ENCODE data around the gene DNAJB6. TPM values are rescaled to one million over a fixed set of nuclear protein-coding genes. Genes with fewer than 3 reads are reported as not detected.

DNAJB6 gene
- total RNA-seq, 1 experiment from 2014 or later, result 82.5 TPM

GRCh38 chr7:157361537-157361936 lies 24.7 kb downstream of the DNAJB6 start:
- POLR2A ChIA-PET, result no interaction called here
- no peak overlapping the region for H3K4me3 ChIP-seq (replicated peaks in 1 of 2; ENCODE audit: low read depth in 1 of 2, low read length in 2 of 2)
- no TSS peak for BruUV-seq (replicated peaks)
- H3K9me2 ChIP-seq (ENCODE audit: insufficient read depth), result no peaks in the 10 kb centered on the region
- DNase-seq (ENCODE audit: low read depth, low spot score), result no peak
- no peak overlapping the region for H3K27ac ChIP-seq (ENCODE audit: low read depth, low read length)
- no peak for ATAC-seq
- TF ChIP-seq EZH2phosphoT487 (IDR thresholded peaks at IDR 0.05; ENCODE audit: borderline replicate concordance) (no peak), CBX3 (IDR thresholded peaks at IDR 0.05; ENCODE audit: low read depth) (no peak), TCF7L2 (IDR thresholded peaks at IDR 0.05; ENCODE audit: borderline replicate concordance, extremely low read depth, insufficient read depth, insufficient read length) (no peak), ZBTB33 (IDR thresholded peaks at IDR 0.05; ENCODE audit: extremely low read depth, insufficient replicate concordance, low read length) (no peak), SRF (IDR thresholded peaks at IDR 0.05; ENCODE audit: low read depth) (no peak), POLR2A (IDR thresholded peaks at IDR 0.05; ENCODE audit: borderline replicate concordance, extremely low read depth, insufficient read depth, insufficient read length) (no peak), SP1 (IDR thresholded peaks at IDR 0.05; ENCODE audit: low read depth) (no peak), EGR1 (IDR thresholded peaks at IDR 0.05; ENCODE audit: low read depth) (no peak)
- TF ChIP-seq, protein P1, sequence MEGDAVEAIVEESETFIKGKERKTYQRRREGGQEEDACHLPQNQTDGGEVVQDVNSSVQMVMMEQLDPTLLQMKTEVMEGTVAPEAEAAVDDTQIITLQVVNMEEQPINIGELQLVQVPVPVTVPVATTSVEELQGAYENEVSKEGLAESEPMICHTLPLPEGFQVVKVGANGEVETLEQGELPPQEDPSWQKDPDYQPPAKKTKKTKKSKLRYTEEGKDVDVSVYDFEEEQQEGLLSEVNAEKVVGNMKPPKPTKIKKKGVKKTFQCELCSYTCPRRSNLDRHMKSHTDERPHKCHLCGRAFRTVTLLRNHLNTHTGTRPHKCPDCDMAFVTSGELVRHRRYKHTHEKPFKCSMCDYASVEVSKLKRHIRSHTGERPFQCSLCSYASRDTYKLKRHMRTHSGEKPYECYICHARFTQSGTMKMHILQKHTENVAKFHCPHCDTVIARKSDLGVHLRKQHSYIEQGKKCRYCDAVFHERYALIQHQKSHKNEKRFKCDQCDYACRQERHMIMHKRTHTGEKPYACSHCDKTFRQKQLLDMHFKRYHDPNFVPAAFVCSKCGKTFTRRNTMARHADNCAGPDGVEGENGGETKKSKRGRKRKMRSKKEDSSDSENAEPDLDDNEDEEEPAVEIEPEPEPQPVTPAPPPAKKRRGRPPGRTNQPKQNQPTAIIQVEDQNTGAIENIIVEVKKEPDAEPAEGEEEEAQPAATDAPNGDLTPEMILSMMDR (IDR thresholded peaks at IDR 0.05 in 2 of 3, conservative IDR thresholded peaks at IDR 0.05 in 1 of 3; ENCODE audit: borderline replicate concordance in 1 of 3, insufficient read depth in 1 of 3, low read depth in 2 of 3, low read length in 2 of 3), result no peak
- TF ChIP-seq, protein P2, sequence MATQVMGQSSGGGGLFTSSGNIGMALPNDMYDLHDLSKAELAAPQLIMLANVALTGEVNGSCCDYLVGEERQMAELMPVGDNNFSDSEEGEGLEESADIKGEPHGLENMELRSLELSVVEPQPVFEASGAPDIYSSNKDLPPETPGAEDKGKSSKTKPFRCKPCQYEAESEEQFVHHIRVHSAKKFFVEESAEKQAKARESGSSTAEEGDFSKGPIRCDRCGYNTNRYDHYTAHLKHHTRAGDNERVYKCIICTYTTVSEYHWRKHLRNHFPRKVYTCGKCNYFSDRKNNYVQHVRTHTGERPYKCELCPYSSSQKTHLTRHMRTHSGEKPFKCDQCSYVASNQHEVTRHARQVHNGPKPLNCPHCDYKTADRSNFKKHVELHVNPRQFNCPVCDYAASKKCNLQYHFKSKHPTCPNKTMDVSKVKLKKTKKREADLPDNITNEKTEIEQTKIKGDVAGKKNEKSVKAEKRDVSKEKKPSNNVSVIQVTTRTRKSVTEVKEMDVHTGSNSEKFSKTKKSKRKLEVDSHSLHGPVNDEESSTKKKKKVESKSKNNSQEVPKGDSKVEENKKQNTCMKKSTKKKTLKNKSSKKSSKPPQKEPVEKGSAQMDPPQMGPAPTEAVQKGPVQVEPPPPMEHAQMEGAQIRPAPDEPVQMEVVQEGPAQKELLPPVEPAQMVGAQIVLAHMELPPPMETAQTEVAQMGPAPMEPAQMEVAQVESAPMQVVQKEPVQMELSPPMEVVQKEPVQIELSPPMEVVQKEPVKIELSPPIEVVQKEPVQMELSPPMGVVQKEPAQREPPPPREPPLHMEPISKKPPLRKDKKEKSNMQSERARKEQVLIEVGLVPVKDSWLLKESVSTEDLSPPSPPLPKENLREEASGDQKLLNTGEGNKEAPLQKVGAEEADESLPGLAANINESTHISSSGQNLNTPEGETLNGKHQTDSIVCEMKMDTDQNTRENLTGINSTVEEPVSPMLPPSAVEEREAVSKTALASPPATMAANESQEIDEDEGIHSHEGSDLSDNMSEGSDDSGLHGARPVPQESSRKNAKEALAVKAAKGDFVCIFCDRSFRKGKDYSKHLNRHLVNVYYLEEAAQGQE (IDR thresholded peaks at IDR 0.05; ENCODE audit: low read depth), result no peak
- RAD21 ChIA-PET (ENCODE audit: low non-redundant PET in 1 of 2, low total read pairs in 2 of 2, uncharacterized antibody in 2 of 2, unreplicated experiment in 2 of 2), result no interaction called here
- no peak overlapping the region for H2AFZ ChIP-seq (ENCODE audit: low read depth, low read length, poor library complexity, severe bottlenecking)
- no peak overlapping the region for H3K4me2 ChIP-seq (ENCODE audit: low read length)
- no peaks in the 10 kb centered on the region for H3K27me3 ChIP-seq (ENCODE audit: insufficient read depth, low read length)
- CTCF ChIA-PET, result no interaction called here
- H3K4me1 ChIP-seq (ENCODE audit: control insufficient read depth in 1 of 2, insufficient read depth in 2 of 2, low read length in 2 of 2), result no peaks in the 10 kb centered on the region
- no peak overlapping the region for H3K9ac ChIP-seq (ENCODE audit: low read length)
- peaks cover 100% of the 10 kb centered on the region for H3K79me2 ChIP-seq (ENCODE audit: insufficient read depth, low read length)
- intact Hi-C loops (cut with micrococcal nuclease), result no loop called here
- no peaks in the 10 kb centered on the region for H3K9me3 ChIP-seq (ENCODE audit: control insufficient read depth in 1 of 2, insufficient read depth in 1 of 2, low read depth in 1 of 2, low read length in 2 of 2)
- H4K20me1 ChIP-seq (ENCODE audit: insufficient read depth), result peaks cover 17% of the 10 kb centered on the region; the same call in 1 of the 2 replicates
- H3K36me3 ChIP-seq (ENCODE audit: control insufficient read depth in 1 of 2, insufficient read depth in 2 of 2, low read length in 2 of 2), result peaks cover 19 to 56% of the 10 kb centered on the region in 2 experiments
